Chondrocyte (in vitro differentiated cells): ENCODE data around the gene LFNG. TPM values are rescaled to one million over a fixed set of nuclear protein-coding genes. Genes with fewer than 3 reads are reported as not detected.

Experiments
- DNase-seq: peaks from one replicate; pipeline ENCODE4 v3.0.0; 2021; ENCODE audit warnings: mixed read lengths, low spot score
- H3K27ac Mint-ChIP-seq: one replicate; pipeline ENCODE4 v1.8.0; 2021; ENCODE audit warnings: mild to moderate bottlenecking, moderate library complexity, mixed read lengths; ENCODE audit not compliant: unreplicated experiment
- H3K27me3 Mint-ChIP-seq: 2 replicates; pipeline ENCODE4 v1.8.0; 2021; ENCODE audit warnings: low read depth, mixed read lengths
- H3K36me3 Mint-ChIP-seq: 2 replicates; pipeline ENCODE4 v1.8.0; 2021; ENCODE audit warnings: low read depth, mixed read lengths
- H3K4me1 Mint-ChIP-seq: 2 replicates; pipeline ENCODE4 v1.8.0; 2021; ENCODE audit warnings: low read depth, mild to moderate bottlenecking, mixed read lengths
- H3K4me3 Mint-ChIP-seq: one replicate; pipeline ENCODE4 v1.8.0; 2021; ENCODE audit warnings: mild to moderate bottlenecking, moderate library complexity, mixed read lengths; ENCODE audit not compliant: unreplicated experiment
- H3K9me3 Mint-ChIP-seq: 2 replicates; pipeline ENCODE4 v1.8.0; 2021; ENCODE audit warnings: low read depth, mixed read lengths
- long read RNA-seq: library from polyadenylated mRNA; stranded (forward); transcript quantifications from one replicate; pipeline ENCODE4 v2.0.0, GENCODE V29; 2021
- total RNA-seq: library from RNA; stranded (reverse); gene quantifications from 3 replicates; pipeline ENCODE4 v1.2.1, GENCODE V29; 2021
- TF ChIP-seq, protein P1 (sequence below): fragments of 200-600 bp; sonication (generic); IDR thresholded peaks from 2 replicates; pipeline ENCODE4 v1.5.0; 2021; ENCODE audit warnings: antibody characterized with exemption, mild to moderate bottlenecking, moderate library complexity

LFNG gene, protein sequence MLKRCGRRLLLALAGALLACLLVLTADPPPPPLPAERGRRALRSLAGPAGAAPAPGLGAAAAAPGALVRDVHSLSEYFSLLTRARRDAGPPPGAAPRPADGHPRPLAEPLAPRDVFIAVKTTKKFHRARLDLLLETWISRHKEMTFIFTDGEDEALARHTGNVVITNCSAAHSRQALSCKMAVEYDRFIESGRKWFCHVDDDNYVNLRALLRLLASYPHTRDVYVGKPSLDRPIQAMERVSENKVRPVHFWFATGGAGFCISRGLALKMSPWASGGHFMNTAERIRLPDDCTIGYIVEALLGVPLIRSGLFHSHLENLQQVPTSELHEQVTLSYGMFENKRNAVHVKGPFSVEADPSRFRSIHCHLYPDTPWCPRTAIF
- total RNA-seq, result 36.7 to 39.9 TPM (median 39.9 TPM) in 3 replicates
- long read RNA-seq, partial matches to known transcripts, result 0 of 6 reads
- long read RNA-seq, other reads (novel, unspliced or antisense), result 3 of 6 reads

DNA sequence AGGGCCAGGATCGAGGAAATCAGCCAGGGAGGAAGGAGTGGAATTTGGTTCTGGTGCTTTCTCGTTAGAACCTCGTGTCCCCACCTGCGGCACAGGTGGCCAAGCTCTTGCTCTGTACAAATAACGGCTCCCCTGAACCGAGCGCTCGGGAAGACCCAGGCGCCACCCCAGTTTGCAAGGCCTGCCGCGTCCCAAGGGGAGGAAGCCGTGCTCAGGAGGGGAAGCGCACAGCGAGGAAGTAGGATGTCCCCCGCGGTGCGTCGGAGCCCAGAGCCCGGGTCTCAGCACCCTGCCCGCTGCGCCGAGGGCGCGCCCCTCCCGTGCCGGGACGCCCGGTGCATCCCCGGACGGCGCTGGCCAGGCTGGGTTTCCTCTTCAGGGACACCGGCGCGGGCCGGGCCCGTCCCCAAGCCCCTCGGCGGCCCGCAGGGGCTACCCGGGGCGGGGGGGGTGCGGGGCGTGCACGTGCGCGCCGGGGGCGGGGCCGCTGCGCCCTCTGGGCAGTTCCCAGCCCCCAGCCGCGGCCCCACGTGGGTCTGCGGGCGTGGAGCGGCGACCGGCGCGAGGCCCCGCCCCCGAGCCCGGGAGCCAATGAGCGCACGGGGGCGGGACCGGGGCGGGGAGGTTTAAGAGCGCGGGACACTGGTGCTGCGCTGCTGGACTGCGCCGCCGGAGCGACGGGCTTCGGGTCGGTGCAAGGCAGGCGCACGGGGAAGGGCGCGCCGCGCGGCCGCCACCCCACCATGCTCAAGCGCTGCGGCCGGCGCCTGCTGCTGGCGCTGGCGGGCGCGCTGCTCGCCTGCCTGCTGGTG, at the start of gene LFNG:
Gene LFNG, plus strand, starts transcription at position 656 of the 812 bp plus-strand sequence. Its CDS starts 88 bp downstream, at position 744.
- peaks cover 3% of the 10 kb centered on the region for H3K36me3 Mint-ChIP-seq
- peaks cover 66% of the 10 kb centered on the region for H3K4me1 Mint-ChIP-seq
- TF ChIP-seq, protein P1, sequence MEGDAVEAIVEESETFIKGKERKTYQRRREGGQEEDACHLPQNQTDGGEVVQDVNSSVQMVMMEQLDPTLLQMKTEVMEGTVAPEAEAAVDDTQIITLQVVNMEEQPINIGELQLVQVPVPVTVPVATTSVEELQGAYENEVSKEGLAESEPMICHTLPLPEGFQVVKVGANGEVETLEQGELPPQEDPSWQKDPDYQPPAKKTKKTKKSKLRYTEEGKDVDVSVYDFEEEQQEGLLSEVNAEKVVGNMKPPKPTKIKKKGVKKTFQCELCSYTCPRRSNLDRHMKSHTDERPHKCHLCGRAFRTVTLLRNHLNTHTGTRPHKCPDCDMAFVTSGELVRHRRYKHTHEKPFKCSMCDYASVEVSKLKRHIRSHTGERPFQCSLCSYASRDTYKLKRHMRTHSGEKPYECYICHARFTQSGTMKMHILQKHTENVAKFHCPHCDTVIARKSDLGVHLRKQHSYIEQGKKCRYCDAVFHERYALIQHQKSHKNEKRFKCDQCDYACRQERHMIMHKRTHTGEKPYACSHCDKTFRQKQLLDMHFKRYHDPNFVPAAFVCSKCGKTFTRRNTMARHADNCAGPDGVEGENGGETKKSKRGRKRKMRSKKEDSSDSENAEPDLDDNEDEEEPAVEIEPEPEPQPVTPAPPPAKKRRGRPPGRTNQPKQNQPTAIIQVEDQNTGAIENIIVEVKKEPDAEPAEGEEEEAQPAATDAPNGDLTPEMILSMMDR, result no peak
- H3K4me3 Mint-ChIP-seq, result peak within 1 kb of the TSS; percentile 80
- no peaks in the 10 kb centered on the region for H3K27me3 Mint-ChIP-seq
- no peaks in the 10 kb centered on the region for H3K9me3 Mint-ChIP-seq
- H3K27ac Mint-ChIP-seq, result peak within 1 kb of the TSS; percentile 32
- no peak for DNase-seq

DNA sequence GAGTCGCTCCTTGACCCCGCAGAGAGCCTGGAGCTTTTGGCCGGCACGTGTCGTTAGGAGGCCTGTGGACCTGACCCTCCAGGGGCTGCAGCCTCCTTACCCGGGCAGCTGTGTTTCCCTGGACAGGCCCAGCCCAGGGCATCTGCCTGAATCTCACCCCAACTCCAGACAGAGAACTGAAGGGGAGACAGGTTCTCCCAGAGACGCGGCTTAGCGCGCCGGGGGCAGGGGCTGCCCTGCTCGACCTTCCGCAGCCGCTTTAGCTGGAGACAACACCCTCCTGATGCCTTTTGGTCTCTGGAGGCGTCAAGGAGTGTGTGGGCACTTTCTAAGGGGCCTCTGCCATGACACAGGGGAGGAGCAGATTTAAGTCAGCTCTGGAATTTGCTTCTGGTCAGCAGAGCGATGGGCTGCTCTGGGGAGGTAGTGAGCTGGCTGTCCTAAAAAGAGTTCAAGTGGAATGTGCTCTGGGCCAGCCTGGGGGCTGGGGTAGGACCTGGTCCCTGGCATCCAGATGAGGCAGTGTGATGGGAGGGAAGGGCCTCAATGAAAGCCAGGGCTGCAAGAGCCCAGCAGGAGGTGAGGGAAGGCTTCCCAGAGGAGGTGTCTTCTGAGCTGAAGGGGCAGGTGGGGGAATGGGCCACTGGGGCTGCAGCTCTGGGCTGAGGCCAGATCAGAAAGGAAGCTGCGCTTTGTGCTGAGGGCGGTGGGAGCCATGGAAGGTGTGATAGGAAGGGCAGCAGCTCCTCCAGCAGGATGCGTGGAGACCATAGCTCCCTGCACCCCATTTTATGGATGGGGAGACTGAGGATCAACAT, 49.2 kb upstream of the LFNG start:
- Mint-ChIP-seq H3K27me3 (peaks cover 2% of the 10 kb centered on the region), H3K27ac (peak overlapping the region; percentile 36), H3K36me3 (no peaks in the 10 kb centered on the region), H3K9me3 (no peaks in the 10 kb centered on the region), H3K4me3 (no peak overlapping the region), H3K4me1 (peaks cover 15% of the 10 kb centered on the region)
- DNase-seq, result no peak
- TF ChIP-seq, protein P1, result no peak

DNA sequence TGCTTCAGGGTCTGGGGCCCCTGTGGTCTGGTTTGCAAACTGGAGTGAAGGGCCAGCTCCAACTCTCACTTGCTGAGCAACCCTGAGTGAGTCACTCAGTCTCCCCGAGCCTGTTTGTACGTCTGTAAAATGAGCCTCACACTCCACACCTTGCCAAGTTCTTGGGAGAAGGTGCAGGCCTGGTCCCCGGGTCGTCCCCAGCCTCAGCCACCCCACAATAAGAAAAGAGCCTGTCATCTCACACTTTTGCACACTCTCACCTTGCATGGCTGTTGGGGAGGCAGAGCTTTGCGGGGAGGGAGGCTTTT, 48.6 kb upstream of the LFNG start:
- Mint-ChIP-seq H3K36me3 (no peaks in the 10 kb centered on the region), H3K27me3 (peaks cover 2% of the 10 kb centered on the region), H3K4me3 (no peak overlapping the region), H3K4me1 (peaks cover 15% of the 10 kb centered on the region), H3K27ac (peak overlapping the region; percentile 45), H3K9me3 (no peaks in the 10 kb centered on the region)
- no peak for DNase-seq
- TF ChIP-seq, protein P1, result no peak

DNA sequence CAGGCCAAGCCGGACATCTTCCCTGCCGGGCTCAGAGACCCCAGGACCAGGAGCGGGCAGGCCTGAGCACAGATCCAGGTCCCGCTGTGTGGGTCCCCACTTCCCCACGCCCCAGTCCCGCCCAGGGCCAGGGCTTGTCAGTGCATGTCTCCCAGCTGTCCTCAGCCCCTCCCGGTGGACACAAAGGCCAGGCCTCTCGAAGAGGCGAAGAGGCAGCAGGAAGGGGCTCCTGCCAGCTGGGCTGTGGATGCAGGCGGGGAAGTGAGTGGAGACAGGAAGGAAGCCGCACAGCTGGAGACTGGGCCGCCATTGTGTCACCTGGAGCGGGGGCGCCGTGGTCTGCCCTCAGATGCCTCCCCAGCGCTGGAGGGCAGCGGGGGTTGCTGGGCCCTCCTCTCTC, 48.2 kb upstream of the LFNG start:
- no peaks in the 10 kb centered on the region for H3K9me3 Mint-ChIP-seq
- no peak overlapping the region for H3K4me3 Mint-ChIP-seq
- TF ChIP-seq, protein P1, result no peak
- H3K36me3 Mint-ChIP-seq, result no peaks in the 10 kb centered on the region
- no peak overlapping the region for H3K27ac Mint-ChIP-seq
- DNase-seq, result no peak
- peaks cover 15% of the 10 kb centered on the region for H3K4me1 Mint-ChIP-seq
- H3K27me3 Mint-ChIP-seq, result peaks cover 2% of the 10 kb centered on the region

DNA sequence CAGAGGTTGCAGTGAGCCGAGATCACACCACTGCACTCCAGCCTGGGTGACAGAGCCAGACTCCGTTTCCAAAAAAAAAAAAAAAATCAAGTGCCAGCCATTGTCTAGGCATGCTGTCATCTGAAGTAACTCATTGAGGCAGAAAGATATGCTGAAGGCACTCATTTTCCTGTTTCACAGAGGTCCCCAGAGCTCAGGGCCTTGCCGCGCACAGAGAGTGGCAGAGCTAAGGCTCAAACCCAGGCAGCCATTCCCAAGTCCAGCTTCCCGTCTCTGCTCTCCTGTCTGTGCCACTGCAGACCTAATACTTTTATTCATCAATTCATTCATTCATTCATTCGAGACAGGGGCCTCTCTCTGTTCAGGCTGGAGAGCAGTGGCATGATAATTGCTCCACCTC, 46.8 kb upstream of the LFNG start:
- H3K4me3 Mint-ChIP-seq, result no peak overlapping the region
- H3K4me1 Mint-ChIP-seq, result peaks cover 15% of the 10 kb centered on the region
- no peak overlapping the region for H3K27ac Mint-ChIP-seq
- DNase-seq, result no peak
- H3K27me3 Mint-ChIP-seq, result peaks cover 2% of the 10 kb centered on the region
- H3K9me3 Mint-ChIP-seq, result no peaks in the 10 kb centered on the region
- TF ChIP-seq, protein P1, result no peak
- no peaks in the 10 kb centered on the region for H3K36me3 Mint-ChIP-seq
